Measurements from ENCODE around the gene AZGP1.
"Not testable (repeated sequence)": the region's sequence is repeated elsewhere in the genome, so short reads cannot be mapped to it uniquely, and the experiment has no call there.

AZGP1 gene

DNA sequence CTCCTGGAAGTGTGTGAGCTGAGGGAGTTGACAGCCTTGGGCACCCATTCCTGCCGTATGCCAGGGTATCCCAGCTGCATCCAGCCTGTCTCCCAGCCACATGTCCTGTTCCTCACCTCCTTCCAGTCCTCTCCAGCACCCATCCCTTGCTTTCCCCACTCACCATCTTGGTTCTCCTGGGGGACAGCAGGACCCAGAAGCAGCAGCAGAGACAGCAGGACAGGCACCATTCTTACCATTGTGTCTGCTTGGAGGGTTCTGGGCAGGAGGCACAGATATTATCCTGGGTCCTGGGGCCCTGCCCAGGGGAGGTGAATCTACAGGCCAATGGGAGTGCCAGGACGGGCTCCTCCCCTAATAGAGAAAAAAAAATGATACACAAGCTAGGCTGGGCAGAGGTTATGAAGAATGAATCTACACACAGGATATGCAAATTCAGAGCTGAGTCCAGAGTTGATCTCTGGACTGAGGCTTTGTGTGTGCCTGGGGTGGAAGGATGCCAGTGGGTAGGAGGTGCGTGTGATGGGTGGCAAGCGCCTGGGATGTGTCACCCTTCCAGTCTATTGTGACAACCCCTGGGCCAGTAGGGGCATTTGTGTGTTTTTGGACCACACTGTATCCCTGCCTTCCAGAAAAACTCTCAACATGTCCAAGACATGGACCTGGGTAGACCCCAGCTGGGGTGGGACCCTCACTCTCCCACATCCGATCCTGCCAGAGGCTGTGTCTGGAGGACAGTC lies at the start of gene AZGP1:
AZGP1 (minus strand) TSS at position 250 of the 740 bp plus-strand sequence; CDS start at position 239, 11 bp downstream.
- DNase-seq: no peak

DNA sequence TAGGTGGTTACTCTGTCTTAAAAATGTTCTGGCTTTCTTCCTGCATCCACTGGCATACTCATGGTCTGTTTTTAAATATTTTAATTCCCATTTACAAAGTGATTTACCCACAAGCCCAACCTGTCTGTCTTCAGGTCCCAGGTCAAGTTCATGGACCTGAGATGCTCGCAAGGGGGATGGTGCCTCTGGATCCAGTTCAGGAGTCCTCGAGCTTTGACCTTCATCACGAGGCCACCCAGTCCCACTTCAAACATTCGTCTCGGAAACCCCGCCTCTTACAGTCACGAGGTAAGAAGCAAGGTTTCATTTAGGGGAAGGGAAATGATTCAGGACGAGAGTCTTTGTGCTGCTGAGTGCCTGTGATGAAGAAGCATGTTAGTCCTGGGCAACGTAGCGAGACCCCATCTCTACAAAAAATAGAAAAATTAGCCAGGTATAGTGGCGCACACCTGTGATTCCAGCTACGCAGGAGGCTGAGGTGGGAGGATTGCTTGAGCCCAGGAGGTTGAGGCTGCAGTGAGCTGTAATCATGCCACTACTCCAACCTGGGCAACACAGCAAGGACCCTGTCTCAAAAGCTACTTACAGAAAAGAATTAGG lies 48.3 kb upstream of the AZGP1 start:
- no peak for DNase-seq

DNA sequence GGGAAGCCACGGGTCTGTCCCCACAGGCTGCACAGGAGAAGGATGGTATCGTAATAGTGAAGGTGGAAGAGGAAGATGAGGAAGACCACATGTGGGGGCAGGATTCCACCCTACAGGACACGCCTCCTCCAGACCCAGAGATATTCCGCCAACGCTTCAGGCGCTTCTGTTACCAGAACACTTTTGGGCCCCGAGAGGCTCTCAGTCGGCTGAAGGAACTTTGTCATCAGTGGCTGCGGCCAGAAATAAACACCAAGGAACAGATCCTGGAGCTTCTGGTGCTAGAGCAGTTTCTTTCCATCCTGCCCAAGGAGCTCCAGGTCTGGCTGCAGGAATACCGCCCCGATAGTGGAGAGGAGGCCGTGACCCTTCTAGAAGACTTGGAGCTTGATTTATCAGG lies 47.7 kb upstream of the AZGP1 start:
- DNase-seq: no peak

DNA sequence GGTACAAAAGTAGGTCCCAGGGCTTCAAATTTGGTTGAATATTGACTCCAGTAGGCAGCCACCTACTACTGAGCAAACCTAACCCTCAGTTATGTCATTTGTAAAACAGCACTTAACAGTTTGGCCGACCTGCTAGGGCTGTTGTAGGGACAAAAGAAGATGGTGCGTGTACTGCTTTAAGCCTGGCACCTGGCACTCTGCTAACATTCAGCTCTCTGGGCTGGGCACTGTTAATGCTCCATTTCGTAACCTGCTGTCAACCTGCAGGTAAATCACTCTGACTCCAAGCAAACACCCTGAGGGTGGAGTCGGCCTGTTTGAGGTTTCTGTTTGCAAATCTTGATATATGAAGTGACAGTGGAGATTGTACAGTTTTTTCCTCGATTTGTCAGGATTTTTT lies 46.8 kb upstream of the AZGP1 start:
- DNase-seq: no peak

GRCh38 chr7:100021297-100021696 lies 45.5 kb upstream of the AZGP1 start:
- no peak for DNase-seq

DNA sequence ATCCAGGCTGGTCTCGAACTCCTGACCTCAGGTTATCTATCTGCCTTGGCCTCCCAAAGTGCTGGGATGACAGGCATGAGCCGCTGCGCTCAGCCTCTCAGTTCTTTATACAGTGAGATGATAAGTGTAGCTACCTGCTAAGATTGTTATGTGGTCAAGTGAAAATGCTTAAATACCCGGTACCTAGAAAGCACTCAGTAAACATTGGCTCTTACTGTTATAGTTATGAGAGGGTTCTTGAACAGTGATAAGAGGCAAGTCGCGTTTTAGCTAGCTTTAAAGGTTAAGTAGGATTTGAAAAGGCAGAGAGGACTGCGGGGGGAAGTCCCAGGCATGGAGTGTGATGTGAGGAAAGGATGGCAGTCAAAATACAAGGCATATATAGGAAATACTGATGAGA lies 44.1 kb upstream of the AZGP1 start:
- DNase-seq: no peak

DNA sequence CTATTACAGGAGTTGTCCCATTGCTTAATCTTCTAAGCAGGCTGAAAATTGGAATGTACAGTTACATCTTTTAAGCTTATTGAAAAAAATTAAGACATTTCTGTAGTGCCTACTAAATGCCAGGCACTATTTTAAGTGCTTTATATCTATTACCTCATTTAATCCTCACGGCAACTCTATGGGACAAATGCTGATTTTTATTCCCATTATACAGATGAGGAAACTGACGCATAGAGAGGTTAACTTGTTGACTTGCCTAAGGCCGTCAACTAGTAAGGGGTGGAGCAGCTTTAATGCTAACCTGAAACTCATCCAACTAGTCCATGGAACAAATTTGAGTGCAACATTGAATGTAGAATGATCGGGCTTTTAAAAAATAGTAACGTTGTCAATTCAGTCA lies 42.0 kb upstream of the AZGP1 start:
- no peak for DNase-seq

GRCh38 chr7:100017300-100017699 lies 41.5 kb upstream of the AZGP1 start:
- no peak for DNase-seq

- DNase-seq: peak in 1 of 2 experiments; percentile 9
These were observed 40.5 kb upstream of the AZGP1 start for GRCh38 chr7:100016215-100016901.

DNA sequence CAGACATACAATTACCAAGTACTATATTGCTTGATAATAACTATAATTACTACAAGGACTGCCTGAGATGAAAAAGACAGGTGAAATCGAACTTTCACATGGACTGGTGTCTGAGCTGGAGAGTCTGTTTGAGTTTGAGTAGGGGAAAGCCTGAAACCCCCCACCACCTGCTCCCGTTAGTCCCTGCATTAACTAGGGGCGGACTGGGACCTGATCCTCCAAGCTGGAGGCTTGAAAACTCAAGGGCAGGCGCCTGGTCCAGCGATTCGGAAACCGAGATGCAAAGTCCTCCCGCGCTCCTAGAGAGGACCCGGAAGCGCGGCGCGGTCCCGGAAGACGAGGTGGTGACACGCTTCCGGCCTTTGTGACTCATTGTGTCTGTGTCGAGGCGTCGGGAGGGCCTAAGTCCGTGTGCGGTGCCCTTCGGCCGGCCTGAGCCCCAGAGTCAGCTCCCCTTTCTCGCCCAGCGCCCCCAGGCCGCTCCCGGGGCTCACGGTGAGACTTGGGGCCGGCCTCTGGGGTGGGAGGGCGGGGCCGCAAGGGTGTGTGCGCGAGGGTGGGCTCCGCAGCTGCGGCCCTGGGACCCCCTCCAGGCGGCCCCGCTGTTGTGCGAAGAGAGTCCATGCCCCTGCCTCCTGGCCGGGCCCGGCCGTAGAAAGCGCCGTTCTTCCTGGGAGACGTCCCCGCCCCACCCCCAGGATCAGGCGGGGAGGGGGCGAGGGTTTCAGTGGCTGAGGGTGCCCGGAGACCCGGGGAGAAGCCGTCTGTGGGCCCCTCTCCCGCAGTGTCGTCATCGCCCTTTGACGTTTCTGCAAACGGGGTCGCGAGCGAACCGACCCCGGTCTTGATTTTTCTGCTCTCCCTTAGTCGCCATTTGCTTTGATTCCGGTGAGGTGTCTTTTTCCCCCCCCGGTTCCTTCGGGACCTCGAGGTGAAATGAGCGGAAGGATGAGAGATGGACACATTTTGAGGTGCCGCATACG lies 39.7 kb upstream of the AZGP1 start, which contains the start of gene ZKSCAN1:
ZKSCAN1 (plus strand) TSS at position 365 of the 983 bp plus-strand sequence. CDS start 7,911 bp downstream, outside the sequence.
- DNase-seq: peak; percentile 92

- no peak for DNase-seq
These were observed 37.5 kb upstream of the AZGP1 start for GRCh38 chr7:100013328-100013676.

GRCh38 chr7:100012385-100013327 lies 36.8 kb upstream of the AZGP1 start:
- DNase-seq: not testable (repeated sequence)

DNA sequence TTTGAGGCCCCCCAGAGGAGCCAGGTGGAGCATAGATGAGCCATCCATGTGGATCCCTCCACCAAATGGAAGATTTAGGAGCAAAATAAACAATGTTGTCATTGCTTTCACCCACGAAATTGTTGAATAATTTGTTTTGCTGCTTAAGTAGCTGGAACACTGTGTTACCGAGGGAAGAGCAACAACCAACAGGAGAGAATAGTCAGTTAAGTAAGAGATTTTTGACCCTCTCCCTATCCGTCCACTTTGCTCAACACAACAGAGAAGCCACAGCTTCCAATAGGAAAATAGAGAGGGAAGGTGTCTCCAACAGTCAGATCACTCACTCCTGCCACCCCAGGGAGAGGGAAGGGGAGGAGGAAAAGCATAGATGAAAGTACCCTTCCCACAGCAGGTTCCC lies 35.7 kb upstream of the AZGP1 start:
- no peak for DNase-seq

GRCh38 chr7:100010901-100011300 lies 35.1 kb upstream of the AZGP1 start:
- no peak for DNase-seq

GRCh38 chr7:100009952-100010351 lies 34.1 kb upstream of the AZGP1 start:
- not testable (repeated sequence) for DNase-seq

- DNase-seq: no peak
These were observed 32.7 kb upstream of the AZGP1 start for GRCh38 chr7:100008525-100008924.

- DNase-seq: no peak
These were observed 32.1 kb upstream of the AZGP1 start for GRCh38 chr7:100007887-100008286.

GRCh38 chr7:100003711-100004661 lies 28.2 kb upstream of the AZGP1 start:
- DNase-seq: no peak

DNA sequence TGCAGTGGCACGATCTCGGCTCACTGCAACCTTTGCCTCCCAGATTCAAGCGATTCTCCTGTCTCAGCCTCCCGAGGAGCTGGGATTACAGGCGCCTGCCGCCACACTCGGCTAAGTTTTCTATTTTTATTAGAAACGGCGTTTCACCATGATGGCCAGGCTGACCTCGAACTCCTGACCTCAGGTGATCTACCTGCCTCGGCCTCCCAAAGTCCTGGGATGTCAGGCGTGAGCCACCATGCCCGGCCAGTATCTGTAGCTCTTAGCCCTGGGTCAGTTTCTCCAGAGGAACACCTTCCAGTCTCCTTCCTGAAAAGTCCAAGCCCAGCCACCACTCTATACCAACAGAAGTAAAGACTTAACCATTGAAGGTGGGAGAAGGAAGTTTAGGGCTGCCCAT lies 24.4 kb upstream of the AZGP1 start:
- DNase-seq: no peak

DNA sequence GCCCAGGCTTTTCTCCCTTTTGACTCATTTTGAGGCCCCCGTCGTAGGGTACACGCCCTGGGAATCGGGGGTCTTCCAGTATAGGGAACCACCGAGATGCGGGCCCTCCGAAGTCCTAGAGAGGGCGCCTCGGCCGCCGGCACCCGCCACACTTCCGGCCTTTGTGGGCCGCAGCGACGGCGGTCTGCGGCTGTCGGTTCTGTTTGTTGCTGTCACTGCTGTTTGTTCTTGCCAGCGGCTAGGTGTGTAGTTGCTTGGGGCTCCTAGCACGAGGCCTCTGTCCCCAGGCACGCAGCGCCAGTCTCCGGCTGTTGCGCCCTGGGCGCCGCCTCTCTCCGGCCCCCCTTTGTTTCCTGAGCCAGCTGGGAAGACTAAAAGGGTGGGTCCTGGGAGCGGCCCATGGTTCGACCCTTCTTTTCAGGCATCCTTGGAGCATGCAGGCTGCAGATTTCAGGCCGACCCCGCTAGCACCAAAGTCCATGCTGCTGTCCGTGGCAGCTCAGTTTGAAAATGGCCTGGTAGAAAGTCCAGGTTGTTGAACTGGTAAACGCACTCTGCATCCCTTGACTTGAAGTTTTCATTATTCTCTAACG lies 21.8 kb upstream of the AZGP1 start:
- DNase-seq: peak; percentile 13 to 15
